ENCODE results near the gene PDLIM3. TPM values are rescaled to one million over a fixed set of nuclear protein-coding genes. Genes with fewer than 3 reads are reported as not detected.

Gene PDLIM3
- polyA plus RNA-seq, 3 donors: not detected

DNA sequence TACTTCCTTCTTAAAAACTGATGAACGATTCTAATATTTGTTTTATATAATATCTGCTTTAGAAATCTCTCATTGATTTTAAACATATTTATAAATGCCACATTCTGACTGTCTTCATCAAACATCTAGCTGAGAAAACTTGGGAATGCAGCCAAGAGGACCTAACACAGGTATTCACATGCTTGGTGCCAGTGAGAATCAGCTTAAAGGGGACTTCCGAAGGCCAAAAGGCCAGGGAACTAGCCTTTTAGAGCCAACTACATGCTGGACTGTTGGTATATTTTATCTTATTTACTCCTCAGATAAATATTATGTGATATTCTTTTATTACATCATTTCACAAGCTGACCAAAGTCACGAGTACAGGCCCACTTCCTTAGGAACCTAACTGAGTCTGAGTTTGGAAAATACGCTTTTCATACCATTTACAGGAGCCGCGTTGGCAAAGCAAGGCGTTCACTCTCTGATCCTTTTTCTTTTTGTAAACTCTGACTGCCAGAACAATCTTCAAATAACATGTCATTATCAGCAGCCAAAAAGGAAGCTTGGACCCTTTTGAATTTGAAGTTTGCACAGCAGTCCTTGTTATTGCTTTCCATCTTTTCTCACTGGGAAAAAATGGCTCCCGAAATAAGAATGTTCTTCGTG is 41.1 kb upstream of the PDLIM3 start:
- H3K9me3 ChIP-seq (replicated peaks in 1 of 2; ENCODE audit: control insufficient read depth in 1 of 2, insufficient read depth in 1 of 2, low read length in 2 of 2): no peaks in the 10 kb centered on the region
- Mint-ChIP-seq H3K9me3 (peaks cover 0 to 3% (median 0%) of the 10 kb centered on the region in 7 donors), H3K27me3 (ENCODE audit: low read depth in 3 of 3) (peaks cover 9 to 20% (median 18%) of the 10 kb centered on the region in 3 donors), H3K4me1 (no peaks in the 10 kb centered on the region), H3K27ac (no peak overlapping the region), H3K4me3 (no peak overlapping the region), H3K36me3 (no peaks in the 10 kb centered on the region)
- H3K27me3 ChIP-seq (ENCODE audit: control insufficient read depth in 2 of 2, insufficient read depth in 2 of 2, low read length in 2 of 2): no peaks in the 10 kb centered on the region
- no peak overlapping the region for H3K9ac ChIP-seq (ENCODE audit: insufficient read depth, low read length, poor library complexity, severe bottlenecking)
- no peaks in the 10 kb centered on the region for H4K20me1 ChIP-seq (ENCODE audit: insufficient read depth, low read length)
- no peak overlapping the region for H3K4me3 ChIP-seq (replicated peaks in 1 of 3; ENCODE audit: low read depth in 2 of 3, low read length in 3 of 3)
- H3K79me2 ChIP-seq (ENCODE audit: insufficient read depth, low read length): no peaks in the 10 kb centered on the region
- H3K36me3 ChIP-seq (replicated peaks in 1 of 2; ENCODE audit: control insufficient read depth in 1 of 2, insufficient read depth in 2 of 2, low read length in 2 of 2): no peaks in the 10 kb centered on the region
- H2AFZ ChIP-seq (ENCODE audit: insufficient read depth, low read depth, low read length, poor library complexity, severe bottlenecking): no peak overlapping the region
- 86% methylated on average over 5 of the region's 9 CpGs for WGBS (ENCODE audit: insufficient coverage)
- intact Hi-C loops (cut with micrococcal nuclease): no loop called here
- no peak overlapping the region for H3K4me2 ChIP-seq (replicated peaks; ENCODE audit: extremely low read depth, low read length, poor library complexity, severe bottlenecking)
- no peaks in the 10 kb centered on the region for H3K4me1 ChIP-seq (ENCODE audit: control insufficient read depth in 1 of 2, insufficient read depth in 2 of 2, low read length in 2 of 2)
- no peak for TF ChIP-seq CTCF (IDR thresholded peaks at IDR 0.05)
- no peak overlapping the region for H3K27ac ChIP-seq (ENCODE audit: low read depth in 1 of 2, low read length in 2 of 2)
- DNase-seq: no peak

DNA sequence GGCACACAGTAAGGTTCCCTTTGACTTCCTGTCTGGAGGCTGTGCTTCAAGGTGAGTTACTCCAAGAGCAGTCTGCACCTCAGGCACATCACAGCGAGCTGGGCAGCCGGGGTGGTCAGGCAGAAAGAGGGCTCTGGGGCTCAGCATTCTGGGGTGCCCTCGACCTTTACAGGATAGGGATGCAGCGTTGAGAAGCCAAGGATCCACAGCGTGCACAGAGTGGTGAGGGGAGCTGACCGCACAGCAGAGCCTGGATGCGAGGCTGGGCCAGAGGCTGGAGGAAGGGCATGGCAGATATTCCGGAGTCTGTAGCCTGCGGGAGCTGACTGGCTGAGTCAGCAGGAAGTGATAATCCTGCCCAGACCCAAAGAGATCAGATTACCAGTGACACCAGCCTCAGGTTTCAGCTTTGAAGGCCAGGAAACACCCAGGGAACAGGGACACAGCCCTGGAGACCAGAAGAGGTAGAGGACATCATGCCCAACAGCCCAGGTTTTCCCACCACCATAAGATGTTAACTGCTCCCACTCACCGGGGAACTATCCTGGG is 38.4 kb upstream of the PDLIM3 start:
- Histone ChIP-seq H2AFZ (ENCODE audit: insufficient read depth, low read depth, low read length, poor library complexity, severe bottlenecking) (no peak overlapping the region), H3K4me2 (replicated peaks; ENCODE audit: extremely low read depth, low read length, poor library complexity, severe bottlenecking) (no peak overlapping the region), H4K20me1 (ENCODE audit: insufficient read depth, low read length) (no peaks in the 10 kb centered on the region), H3K4me3 (replicated peaks in 1 of 3; ENCODE audit: low read depth in 2 of 3, low read length in 3 of 3) (no peak overlapping the region), H3K4me1 (ENCODE audit: control insufficient read depth in 1 of 2, insufficient read depth in 2 of 2, low read length in 2 of 2) (no peaks in the 10 kb centered on the region), H3K9ac (ENCODE audit: insufficient read depth, low read length, poor library complexity, severe bottlenecking) (no peak overlapping the region), H3K9me3 (replicated peaks in 1 of 2; ENCODE audit: control insufficient read depth in 1 of 2, insufficient read depth in 1 of 2, low read length in 2 of 2) (no peaks in the 10 kb centered on the region), H3K27ac (ENCODE audit: low read depth in 1 of 2, low read length in 2 of 2) (no peak overlapping the region), H3K79me2 (ENCODE audit: insufficient read depth, low read length) (no peaks in the 10 kb centered on the region), H3K36me3 (replicated peaks in 1 of 2; ENCODE audit: control insufficient read depth in 1 of 2, insufficient read depth in 2 of 2, low read length in 2 of 2) (no peaks in the 10 kb centered on the region), H3K27me3 (ENCODE audit: control insufficient read depth in 2 of 2, insufficient read depth in 2 of 2, low read length in 2 of 2) (no peaks in the 10 kb centered on the region)
- H3K4me1 Mint-ChIP-seq: no peaks in the 10 kb centered on the region
- H3K4me3 Mint-ChIP-seq: peak overlapping the region in 1 of 2 donors; percentile 57
- WGBS (ENCODE audit: insufficient coverage): 76% methylated on average over 9 of the region's 10 CpGs
- peaks cover 8 to 17% (median 14%) of the 10 kb centered on the region in 3 donors for H3K27me3 Mint-ChIP-seq (ENCODE audit: low read depth in 3 of 3)
- TF ChIP-seq CTCF (IDR thresholded peaks at IDR 0.05): no peak
- intact Hi-C loops (cut with micrococcal nuclease): no loop called here
- peaks cover 0 to 4% (median 0%) of the 10 kb centered on the region in 7 donors for H3K9me3 Mint-ChIP-seq
- no peak for DNase-seq
- H3K36me3 Mint-ChIP-seq: no peaks in the 10 kb centered on the region
- H3K27ac Mint-ChIP-seq: peak overlapping the region in 1 of 7 donors; percentile 20

All from CD14-positive monocyte (primary cell).